GM12874 (cell line): ENCODE measurements around the gene TIMM44.
A peak's percentile ranks its signal among the peaks of the same experiment; 100 is the strongest.

Source experiments
- CTCF ChIP-seq: IDR thresholded peaks from 2 replicates; pipeline ENCODE4 v1.5.1; 2011; ENCODE audit warnings: low read depth, mild to moderate bottlenecking, control low read depth, low read length, moderate library complexity; ENCODE audit not compliant: insufficient read depth

TIMM44 gene

GRCh38 chr19:7903244-7904073 lies 40.0 kb downstream of the TIMM44 start, which contains the start of gene MAP2K7:
Gene MAP2K7 (plus strand): TSS chr19:7903877. CDS start chr19:7903945, 68 bp downstream.
- TF ChIP-seq CTCF: peak; percentile 73

GRCh38 chr19:7902796-7903243 lies 40.6 kb downstream of the TIMM44 start:
- TF ChIP-seq CTCF: no peak

GRCh38 chr19:7901337-7901736 lies 42.1 kb downstream of the TIMM44 start:
- no peak for TF ChIP-seq CTCF

GRCh38 chr19:7900931-7901330 lies 42.5 kb downstream of the TIMM44 start:
- TF ChIP-seq CTCF: no peak

GRCh38 chr19:7900401-7900870 lies 43.0 kb downstream of the TIMM44 start:
- TF ChIP-seq CTCF: no peak

GRCh38 chr19:7899751-7900378 lies 43.6 kb downstream of the TIMM44 start:
- TF ChIP-seq CTCF: no peak

GRCh38 chr19:7898967-7899366 lies 44.5 kb downstream of the TIMM44 start:
- TF ChIP-seq CTCF: no peak
